HEK293 (cell line): ENCODE measurements around the gene WDR70.
A peak's percentile ranks its signal among the peaks of the same experiment; 100 is the strongest.

Experiments
- CTCF ChIA-PET: fragments of 350-600 bp; formaldehyde crosslinking; extraction: SDS; loops from one replicate; lab custom pipeline; 2021; ENCODE audit warnings: antibody characterized with exemption; lab: Yijun Ruan, JAX
- POLR2A ChIA-PET: fragments of 300-600 bp; formaldehyde crosslinking; extraction: SDS; loops from one replicate; lab custom pipeline; 2020; ENCODE audit warnings: antibody characterized with exemption, inconsistent platforms; lab: Yijun Ruan, JAX
- H3K27ac ChIP-seq: fragments of 200-500 bp; sonication (Bioruptor generic); 2 replicates; pipeline ENCODE4 v1.5.1; 2014; ENCODE audit warnings: low read depth, low read length, control low read depth, inconsistent platforms; ENCODE audit errors: extremely low read depth
- H3K36me3 ChIP-seq, 2 experiments: fragments of 200-500 bp in 1 of 2; sonication (Bioruptor generic) in 1 of 2; 1 replicate in 1 of 2; 2 replicates in 1 of 2; pipeline ENCODE4 v1.5.1; 2014 to 2017; ENCODE audit warnings: inconsistent platforms in 2 of 2, low read length in 2 of 2; ENCODE audit not compliant: control insufficient read depth in 2 of 2, insufficient read depth in 1 of 2
- H3K4me1 ChIP-seq: fragments of 200-500 bp; sonication (Bioruptor generic); 2 replicates; pipeline ENCODE4 v1.5.1; 2014; ENCODE audit warnings: mild to moderate bottlenecking, low read length, inconsistent platforms; ENCODE audit not compliant: control insufficient read depth, insufficient read depth
- H3K4me3 ChIP-seq: 2 replicates; pipeline ENCODE4 v1.5.1; 2011; ENCODE audit warnings: low read depth, mild to moderate bottlenecking, control low read depth, low read length, moderate library complexity
- H3K9me3 ChIP-seq: fragments of 200-500 bp; sonication (Bioruptor generic); 2 replicates; pipeline ENCODE4 v1.5.1; 2014; ENCODE audit warnings: low read depth, low read length, inconsistent platforms; ENCODE audit not compliant: control insufficient read depth, insufficient read depth
- GLI4 ChIP-seq: fragments of 450-650 bp; formaldehyde crosslinking; IDR thresholded peaks from 2 replicates; pipeline ENCODE4 v1.5.1; 2016; ENCODE audit warnings: missing biosample characterization, missing genetic modification characterization
- RBAK ChIP-seq: fragments of 450-650 bp; formaldehyde crosslinking; IDR thresholded peaks from 2 replicates; pipeline ENCODE4 v1.5.1; 2016; ENCODE audit warnings: missing biosample characterization, missing genetic modification characterization
- REPIN1 ChIP-seq: fragments of 450-650 bp; formaldehyde crosslinking; IDR thresholded peaks from 2 replicates; pipeline ENCODE4 v1.5.1; 2017; ENCODE audit warnings: missing biosample characterization, missing genetic modification characterization, low read depth
- SALL2 ChIP-seq: fragments of 450-650 bp; formaldehyde crosslinking; IDR thresholded peaks from 2 replicates; pipeline ENCODE4 v1.5.0; 2017; ENCODE audit warnings: missing biosample characterization, mild to moderate bottlenecking, missing genetic modification characterization, borderline replicate concordance
- SP3 ChIP-seq: fragments of 450-650 bp; formaldehyde crosslinking; IDR thresholded peaks from 2 replicates; pipeline ENCODE4 v1.5.1; 2016; ENCODE audit warnings: missing biosample characterization, missing genetic modification characterization
- ZBTB17 ChIP-seq: fragments of 450-650 bp; formaldehyde crosslinking; IDR thresholded peaks from 2 replicates; pipeline ENCODE4 v1.5.1; 2016; ENCODE audit warnings: missing biosample characterization, missing genetic modification characterization
- ZBTB7A ChIP-seq: fragments of 450-650 bp; formaldehyde crosslinking; IDR thresholded peaks from 2 replicates; pipeline ENCODE4 v1.5.1; 2016; ENCODE audit warnings: low read depth, missing biosample characterization, missing genetic modification characterization
- ZNF10 ChIP-seq: fragments of 450-650 bp; formaldehyde crosslinking; IDR thresholded peaks from 2 replicates; pipeline ENCODE4 v1.5.1; 2017; ENCODE audit warnings: missing biosample characterization, missing genetic modification characterization
- ZNF211 ChIP-seq: fragments of 450-650 bp; formaldehyde crosslinking; IDR thresholded peaks from 2 replicates; pipeline ENCODE4 v1.5.1; 2016; ENCODE audit warnings: low read depth, missing biosample characterization, missing genetic modification characterization
- ZNF214 ChIP-seq: fragments of 450-650 bp; formaldehyde crosslinking; IDR thresholded peaks from 2 replicates; pipeline ENCODE4 v1.5.1; 2017; ENCODE audit warnings: missing biosample characterization, mild to moderate bottlenecking, missing genetic modification characterization, borderline replicate concordance
- ZNF23 ChIP-seq: fragments of 450-650 bp; formaldehyde crosslinking; IDR thresholded peaks from 2 replicates; pipeline ENCODE4 v1.5.1; 2016; ENCODE audit warnings: missing biosample characterization, missing genetic modification characterization, borderline replicate concordance
- ZNF311 ChIP-seq: fragments of 450-650 bp; formaldehyde crosslinking; IDR thresholded peaks from 2 replicates; pipeline ENCODE4 v1.5.1; 2017; ENCODE audit warnings: missing biosample characterization, missing genetic modification characterization, borderline replicate concordance
- ZNF354C ChIP-seq: fragments of 450-650 bp; formaldehyde crosslinking; IDR thresholded peaks from 2 replicates; pipeline ENCODE4 v1.5.1; 2016; ENCODE audit warnings: missing biosample characterization, missing genetic modification characterization, low read depth, borderline replicate concordance
- ZNF561 ChIP-seq: fragments of 450-650 bp; IDR thresholded peaks from 2 replicates; pipeline ENCODE4 v1.5.1; 2018; ENCODE audit warnings: missing biosample characterization, missing genetic modification characterization, borderline replicate concordance
- ZNF585B ChIP-seq: fragments of 450-650 bp; formaldehyde crosslinking; IDR thresholded peaks from 2 replicates; pipeline ENCODE4 v1.5.1; 2016; ENCODE audit warnings: missing biosample characterization, missing genetic modification characterization
- ZNF621 ChIP-seq: fragments of 450-650 bp; formaldehyde crosslinking; IDR thresholded peaks from 2 replicates; pipeline ENCODE4 v1.5.1; 2017; ENCODE audit warnings: missing biosample characterization, missing genetic modification characterization
- TF ChIP-seq, protein P1 (sequence below): fragments of 450-650 bp; formaldehyde crosslinking; IDR thresholded peaks from 2 replicates; pipeline ENCODE4 v1.5.1; 2017; ENCODE audit warnings: missing biosample characterization, missing genetic modification characterization
- TF ChIP-seq, protein P2 (sequence below): fragments of 450-650 bp; formaldehyde crosslinking; IDR thresholded peaks from 2 replicates; pipeline ENCODE4 v1.5.1; 2017; ENCODE audit warnings: missing biosample characterization, mild to moderate bottlenecking, missing genetic modification characterization, moderate library complexity
- TF ChIP-seq, protein P3 (sequence below): fragments of 450-650 bp; formaldehyde crosslinking; IDR thresholded peaks from 2 replicates; pipeline ENCODE4 v1.5.1; 2016; ENCODE audit warnings: missing biosample characterization, missing genetic modification characterization
- TF ChIP-seq, protein P4 (sequence below): fragments of 450-650 bp; formaldehyde crosslinking; IDR thresholded peaks from 2 replicates; pipeline ENCODE4 v1.5.1; 2016; ENCODE audit warnings: missing biosample characterization, missing genetic modification characterization
- TF ChIP-seq, protein P5 (sequence below): fragments of 450-650 bp; formaldehyde crosslinking; IDR thresholded peaks from 2 replicates; pipeline ENCODE4 v1.5.1; 2016; ENCODE audit warnings: missing biosample characterization, missing genetic modification characterization

WDR70 gene

DNA sequence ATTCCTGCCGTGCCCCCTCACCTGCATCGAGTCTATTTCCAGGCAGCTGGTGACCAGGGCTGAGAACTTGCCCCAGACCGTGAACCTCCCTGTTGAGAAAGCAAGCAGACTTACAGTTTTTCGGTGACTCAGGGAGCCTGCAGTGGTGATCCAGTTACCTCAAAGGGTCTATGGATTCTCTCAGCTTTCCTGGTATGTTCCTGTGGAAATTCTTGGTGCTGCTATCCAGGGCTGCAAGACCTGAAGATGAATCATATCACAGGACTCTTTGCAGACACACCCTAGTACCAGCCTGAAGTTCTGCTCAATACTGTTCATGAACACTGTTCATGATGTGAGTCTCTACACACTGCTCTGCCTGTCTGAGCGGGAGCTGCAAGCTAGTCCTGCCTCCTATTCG is 154.7 kb downstream of the WDR70 start:
- no peak overlapping the region for H3K4me3 ChIP-seq

DNA sequence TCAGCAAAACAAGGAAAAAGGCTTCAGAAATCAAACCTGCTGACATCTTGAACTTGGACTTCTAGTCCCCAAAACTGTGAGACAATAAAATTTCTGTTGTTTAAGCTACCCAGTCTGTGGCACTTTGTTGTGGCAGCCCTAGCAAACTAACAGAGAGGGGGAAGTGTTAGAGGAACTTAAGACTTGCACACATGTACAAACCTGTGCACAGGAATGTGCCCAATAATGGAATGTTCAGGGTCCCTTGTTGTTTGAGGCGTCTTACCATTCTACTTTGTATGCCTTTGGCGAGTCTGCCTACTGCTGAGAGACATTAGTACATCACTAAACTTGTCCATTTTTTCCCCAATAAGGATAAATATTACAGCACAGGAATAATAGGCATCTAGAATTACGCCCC is 160.3 kb downstream of the WDR70 start:
- no peaks in the 10 kb centered on the region for H3K4me1 ChIP-seq
- H3K9me3 ChIP-seq: no peaks in the 10 kb centered on the region
- CTCF ChIA-PET: interaction anchor here (1.1 to 1.7 kb wide), 2 partner anchors 16 to 26 kb away, joined by 3 read pairs; no protein-coding TSS in a partner anchor
- no peak overlapping the region for H3K27ac ChIP-seq
- H3K4me3 ChIP-seq: no peak overlapping the region
- POLR2A ChIA-PET: no interaction called here
- TF ChIP-seq ZNF311 (tag by site-specific recombination) (no peak), ZNF10 (tag by site-specific recombination) (0 out of 2 replicates have a peak, but pooled peaks have one; percentile 31)
- no peaks in the 10 kb centered on the region for H3K36me3 ChIP-seq

More for the DNA sequence above, 154.7 kb downstream of the WDR70 start:
- Histone ChIP-seq H3K9me3 (no peaks in the 10 kb centered on the region), H3K36me3 (no peaks in the 10 kb centered on the region), H3K27ac (no peak overlapping the region), H3K4me1 (0 out of 2 replicates have a peak, but pooled peaks cover 5% of the 10 kb centered on the region)
- CTCF ChIA-PET: no interaction called here
- TF ChIP-seq ZNF211 (tag by site-specific recombination) (no peak), ZNF214 (tag by site-specific recombination) (no peak), ZNF23 (tag by site-specific recombination) (no peak), GLI4 (tag by site-specific recombination) (no peak), ZBTB7A (tag by site-specific recombination) (no peak), ZNF585B (tag by site-specific recombination) (no peak), ZBTB17 (tag by site-specific recombination) (no peak), ZNF621 (tag by site-specific recombination) (no peak)
- TF ChIP-seq, protein P1, sequence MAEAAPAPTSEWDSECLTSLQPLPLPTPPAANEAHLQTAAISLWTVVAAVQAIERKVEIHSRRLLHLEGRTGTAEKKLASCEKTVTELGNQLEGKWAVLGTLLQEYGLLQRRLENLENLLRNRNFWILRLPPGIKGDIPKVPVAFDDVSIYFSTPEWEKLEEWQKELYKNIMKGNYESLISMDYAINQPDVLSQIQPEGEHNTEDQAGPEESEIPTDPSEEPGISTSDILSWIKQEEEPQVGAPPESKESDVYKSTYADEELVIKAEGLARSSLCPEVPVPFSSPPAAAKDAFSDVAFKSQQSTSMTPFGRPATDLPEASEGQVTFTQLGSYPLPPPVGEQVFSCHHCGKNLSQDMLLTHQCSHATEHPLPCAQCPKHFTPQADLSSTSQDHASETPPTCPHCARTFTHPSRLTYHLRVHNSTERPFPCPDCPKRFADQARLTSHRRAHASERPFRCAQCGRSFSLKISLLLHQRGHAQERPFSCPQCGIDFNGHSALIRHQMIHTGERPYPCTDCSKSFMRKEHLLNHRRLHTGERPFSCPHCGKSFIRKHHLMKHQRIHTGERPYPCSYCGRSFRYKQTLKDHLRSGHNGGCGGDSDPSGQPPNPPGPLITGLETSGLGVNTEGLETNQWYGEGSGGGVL (tag by site-specific recombination): no peak
- TF ChIP-seq, protein P2, sequence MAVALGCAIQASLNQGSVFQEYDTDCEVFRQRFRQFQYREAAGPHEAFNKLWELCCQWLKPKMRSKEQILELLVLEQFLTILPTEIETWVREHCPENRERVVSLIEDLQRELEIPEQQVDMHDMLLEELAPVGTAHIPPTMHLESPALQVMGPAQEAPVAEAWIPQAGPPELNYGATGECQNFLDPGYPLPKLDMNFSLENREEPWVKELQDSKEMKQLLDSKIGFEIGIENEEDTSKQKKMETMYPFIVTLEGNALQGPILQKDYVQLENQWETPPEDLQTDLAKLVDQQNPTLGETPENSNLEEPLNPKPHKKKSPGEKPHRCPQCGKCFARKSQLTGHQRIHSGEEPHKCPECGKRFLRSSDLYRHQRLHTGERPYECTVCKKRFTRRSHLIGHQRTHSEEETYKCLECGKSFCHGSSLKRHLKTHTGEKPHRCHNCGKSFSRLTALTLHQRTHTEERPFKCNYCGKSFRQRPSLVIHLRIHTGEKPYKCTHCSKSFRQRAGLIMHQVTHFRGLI (tag by site-specific recombination): no peak
- TF ChIP-seq, protein P3, sequence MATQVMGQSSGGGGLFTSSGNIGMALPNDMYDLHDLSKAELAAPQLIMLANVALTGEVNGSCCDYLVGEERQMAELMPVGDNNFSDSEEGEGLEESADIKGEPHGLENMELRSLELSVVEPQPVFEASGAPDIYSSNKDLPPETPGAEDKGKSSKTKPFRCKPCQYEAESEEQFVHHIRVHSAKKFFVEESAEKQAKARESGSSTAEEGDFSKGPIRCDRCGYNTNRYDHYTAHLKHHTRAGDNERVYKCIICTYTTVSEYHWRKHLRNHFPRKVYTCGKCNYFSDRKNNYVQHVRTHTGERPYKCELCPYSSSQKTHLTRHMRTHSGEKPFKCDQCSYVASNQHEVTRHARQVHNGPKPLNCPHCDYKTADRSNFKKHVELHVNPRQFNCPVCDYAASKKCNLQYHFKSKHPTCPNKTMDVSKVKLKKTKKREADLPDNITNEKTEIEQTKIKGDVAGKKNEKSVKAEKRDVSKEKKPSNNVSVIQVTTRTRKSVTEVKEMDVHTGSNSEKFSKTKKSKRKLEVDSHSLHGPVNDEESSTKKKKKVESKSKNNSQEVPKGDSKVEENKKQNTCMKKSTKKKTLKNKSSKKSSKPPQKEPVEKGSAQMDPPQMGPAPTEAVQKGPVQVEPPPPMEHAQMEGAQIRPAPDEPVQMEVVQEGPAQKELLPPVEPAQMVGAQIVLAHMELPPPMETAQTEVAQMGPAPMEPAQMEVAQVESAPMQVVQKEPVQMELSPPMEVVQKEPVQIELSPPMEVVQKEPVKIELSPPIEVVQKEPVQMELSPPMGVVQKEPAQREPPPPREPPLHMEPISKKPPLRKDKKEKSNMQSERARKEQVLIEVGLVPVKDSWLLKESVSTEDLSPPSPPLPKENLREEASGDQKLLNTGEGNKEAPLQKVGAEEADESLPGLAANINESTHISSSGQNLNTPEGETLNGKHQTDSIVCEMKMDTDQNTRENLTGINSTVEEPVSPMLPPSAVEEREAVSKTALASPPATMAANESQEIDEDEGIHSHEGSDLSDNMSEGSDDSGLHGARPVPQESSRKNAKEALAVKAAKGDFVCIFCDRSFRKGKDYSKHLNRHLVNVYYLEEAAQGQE (tag by site-specific recombination): no peak
- POLR2A ChIA-PET: no interaction called here

DNA sequence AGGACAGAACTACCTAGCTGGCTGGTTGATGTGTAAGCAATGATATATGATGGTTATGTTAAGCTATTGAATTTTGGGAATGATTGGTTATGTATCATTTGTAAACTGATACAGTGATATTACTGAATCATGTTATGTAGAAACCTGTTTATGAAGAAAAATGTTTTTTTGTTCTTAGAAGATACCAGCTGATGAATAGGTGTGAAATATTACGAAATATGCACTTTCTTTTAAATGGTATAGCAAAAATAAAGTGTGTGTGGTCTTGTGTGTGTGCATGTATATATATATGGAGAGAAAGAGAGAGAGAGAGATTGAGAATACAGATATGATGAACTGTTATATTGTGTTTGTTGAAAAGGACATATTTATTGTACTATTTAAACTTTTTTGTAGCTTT is 164.1 kb downstream of the WDR70 start:
- Histone ChIP-seq H3K27ac (no peak overlapping the region), H3K4me1 (no peaks in the 10 kb centered on the region), H3K4me3 (no peak overlapping the region), H3K9me3 (no peaks in the 10 kb centered on the region), H3K36me3 (no peaks in the 10 kb centered on the region)
- ChIA-PET CTCF (interaction anchor here (0.5 kb wide), 1 partner anchor 1483 kb away, joined by 3 read pairs; no protein-coding TSS in a partner anchor), POLR2A (interaction anchor here (0.5 kb wide), 1 partner anchor 1186 kb away, joined by 3 read pairs; no protein-coding TSS in a partner anchor)
- TF ChIP-seq, protein P4, sequence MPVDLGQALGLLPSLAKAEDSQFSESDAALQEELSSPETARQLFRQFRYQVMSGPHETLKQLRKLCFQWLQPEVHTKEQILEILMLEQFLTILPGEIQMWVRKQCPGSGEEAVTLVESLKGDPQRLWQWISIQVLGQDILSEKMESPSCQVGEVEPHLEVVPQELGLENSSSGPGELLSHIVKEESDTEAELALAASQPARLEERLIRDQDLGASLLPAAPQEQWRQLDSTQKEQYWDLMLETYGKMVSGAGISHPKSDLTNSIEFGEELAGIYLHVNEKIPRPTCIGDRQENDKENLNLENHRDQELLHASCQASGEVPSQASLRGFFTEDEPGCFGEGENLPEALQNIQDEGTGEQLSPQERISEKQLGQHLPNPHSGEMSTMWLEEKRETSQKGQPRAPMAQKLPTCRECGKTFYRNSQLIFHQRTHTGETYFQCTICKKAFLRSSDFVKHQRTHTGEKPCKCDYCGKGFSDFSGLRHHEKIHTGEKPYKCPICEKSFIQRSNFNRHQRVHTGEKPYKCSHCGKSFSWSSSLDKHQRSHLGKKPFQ: no peak
- TF ChIP-seq SALL2 (tag by site-specific recombination) (no peak), REPIN1 (tag by site-specific recombination) (no peak), SP3 (tag by site-specific recombination) (no peak), ZNF354C (tag by site-specific recombination) (no peak), RBAK (tag by site-specific recombination) (no peak), ZNF561 (tag by site-specific recombination) (no peak)
- TF ChIP-seq, protein P5, sequence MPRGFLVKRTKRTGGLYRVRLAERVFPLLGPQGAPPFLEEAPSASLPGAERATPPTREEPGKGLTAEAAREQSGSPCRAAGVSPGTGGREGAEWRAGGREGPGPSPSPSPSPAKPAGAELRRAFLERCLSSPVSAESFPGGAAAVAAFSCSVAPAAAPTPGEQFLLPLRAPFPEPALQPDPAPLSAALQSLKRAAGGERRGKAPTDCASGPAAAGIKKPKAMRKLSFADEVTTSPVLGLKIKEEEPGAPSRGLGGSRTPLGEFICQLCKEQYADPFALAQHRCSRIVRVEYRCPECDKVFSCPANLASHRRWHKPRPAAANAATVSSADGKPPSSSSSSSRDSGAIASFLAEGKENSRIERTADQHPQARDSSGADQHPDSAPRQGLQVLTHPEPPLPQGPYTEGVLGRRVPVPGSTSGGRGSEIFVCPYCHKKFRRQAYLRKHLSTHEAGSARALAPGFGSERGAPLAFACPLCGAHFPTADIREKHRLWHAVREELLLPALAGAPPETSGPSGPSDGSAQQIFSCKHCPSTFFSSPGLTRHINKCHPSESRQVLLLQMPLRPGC (tag by site-specific recombination): no peak
